ENCODE results near the gene LRRTM4.

The LRRTM4 gene

GRCh38 chr2:76997296-76997695 lies 524.9 kb downstream of the LRRTM4 start:
- TF ChIP-seq, protein P1, sequence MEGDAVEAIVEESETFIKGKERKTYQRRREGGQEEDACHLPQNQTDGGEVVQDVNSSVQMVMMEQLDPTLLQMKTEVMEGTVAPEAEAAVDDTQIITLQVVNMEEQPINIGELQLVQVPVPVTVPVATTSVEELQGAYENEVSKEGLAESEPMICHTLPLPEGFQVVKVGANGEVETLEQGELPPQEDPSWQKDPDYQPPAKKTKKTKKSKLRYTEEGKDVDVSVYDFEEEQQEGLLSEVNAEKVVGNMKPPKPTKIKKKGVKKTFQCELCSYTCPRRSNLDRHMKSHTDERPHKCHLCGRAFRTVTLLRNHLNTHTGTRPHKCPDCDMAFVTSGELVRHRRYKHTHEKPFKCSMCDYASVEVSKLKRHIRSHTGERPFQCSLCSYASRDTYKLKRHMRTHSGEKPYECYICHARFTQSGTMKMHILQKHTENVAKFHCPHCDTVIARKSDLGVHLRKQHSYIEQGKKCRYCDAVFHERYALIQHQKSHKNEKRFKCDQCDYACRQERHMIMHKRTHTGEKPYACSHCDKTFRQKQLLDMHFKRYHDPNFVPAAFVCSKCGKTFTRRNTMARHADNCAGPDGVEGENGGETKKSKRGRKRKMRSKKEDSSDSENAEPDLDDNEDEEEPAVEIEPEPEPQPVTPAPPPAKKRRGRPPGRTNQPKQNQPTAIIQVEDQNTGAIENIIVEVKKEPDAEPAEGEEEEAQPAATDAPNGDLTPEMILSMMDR (IDR thresholded peaks at IDR 0.05) = no peak

- TF ChIP-seq, protein P1 (IDR thresholded peaks at IDR 0.05) = no peak
Observed at GRCh38 chr2:76985387-76986136, 536.6 kb downstream of the LRRTM4 start.

- TF ChIP-seq, protein P1 (IDR thresholded peaks at IDR 0.05) = no peak
Observed at GRCh38 chr2:76984359-76984758, 537.8 kb downstream of the LRRTM4 start.

DNA sequence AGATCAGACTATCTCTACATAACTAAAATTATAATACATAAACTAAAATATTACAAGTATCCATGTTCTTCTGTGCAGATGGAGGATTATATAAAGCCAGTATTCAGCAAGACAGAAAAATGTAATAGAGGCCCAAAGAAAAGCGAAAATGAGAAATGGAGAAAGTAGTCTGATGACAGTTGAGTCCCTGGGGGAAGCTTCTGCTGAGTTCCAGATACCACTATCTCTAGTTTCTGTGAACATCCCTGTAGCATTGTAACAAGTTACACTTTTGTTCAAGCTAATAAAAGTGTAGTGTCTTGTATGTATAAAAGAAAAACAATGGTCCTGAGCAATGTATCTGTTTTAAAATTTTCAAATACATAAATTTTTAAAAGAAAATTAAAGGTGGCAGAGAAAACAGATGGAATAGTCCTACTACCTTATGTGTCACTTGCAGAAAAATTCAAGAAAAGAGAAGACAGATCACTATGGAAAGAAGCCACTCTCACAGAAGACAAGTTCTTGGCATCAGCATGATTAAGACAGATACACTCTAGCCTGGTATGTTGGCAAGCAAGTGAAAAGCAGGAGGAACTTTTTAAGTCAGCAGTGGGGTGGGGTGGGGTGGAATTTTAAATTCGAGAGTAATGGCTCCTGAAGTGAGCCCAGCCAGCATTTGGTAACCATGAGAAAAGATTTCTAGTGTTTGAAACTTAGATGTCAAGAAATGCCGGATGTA lies 541.9 kb downstream of the LRRTM4 start:
- TF ChIP-seq, protein P1 (IDR thresholded peaks at IDR 0.05) = no peak

DNA sequence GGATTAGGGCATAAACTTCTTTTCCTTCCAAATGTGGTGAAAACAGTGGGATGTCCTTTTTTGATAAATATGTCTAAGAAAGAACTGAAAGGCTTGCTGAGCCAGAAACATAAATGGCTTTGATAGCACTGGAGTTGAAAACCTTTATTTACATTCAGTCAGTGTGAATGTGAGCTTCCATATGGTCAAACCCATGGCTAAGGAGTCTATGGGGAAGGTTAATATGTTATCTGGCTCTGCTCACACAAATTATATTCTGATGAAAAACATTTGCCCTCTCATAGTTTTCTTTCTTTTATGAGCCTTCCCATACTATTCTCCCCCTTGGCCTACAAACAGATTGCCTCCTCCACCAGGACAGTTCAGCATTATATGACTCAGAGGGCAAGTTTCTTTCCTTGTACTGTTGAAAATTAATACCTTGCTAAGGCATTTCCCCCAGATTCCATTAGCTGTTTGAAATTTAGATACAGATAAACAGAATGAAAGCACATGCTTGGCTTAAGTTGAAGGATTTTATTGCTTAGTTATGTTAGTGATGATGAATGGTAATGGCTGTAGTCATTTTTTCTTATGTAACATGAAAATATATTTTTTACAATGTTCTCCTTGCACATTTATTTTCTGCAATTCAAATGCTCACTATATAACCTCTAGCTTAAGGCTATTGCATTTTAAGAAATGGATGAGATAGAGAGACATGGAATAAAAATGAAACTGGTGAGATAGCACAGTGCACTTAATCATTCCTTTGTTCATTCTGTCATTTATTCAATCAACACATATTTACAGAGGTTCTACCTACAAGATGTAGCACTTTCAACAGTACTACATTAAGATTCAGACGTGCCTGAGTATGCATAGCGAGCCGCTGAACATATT lies 544.1 kb downstream of the LRRTM4 start:
- TF ChIP-seq, protein P1 (IDR thresholded peaks at IDR 0.05) = no peak

GRCh38 chr2:76975752-76976151 lies 546.4 kb downstream of the LRRTM4 start:
- TF ChIP-seq, protein P1 (IDR thresholded peaks at IDR 0.05) = no peak

DNA sequence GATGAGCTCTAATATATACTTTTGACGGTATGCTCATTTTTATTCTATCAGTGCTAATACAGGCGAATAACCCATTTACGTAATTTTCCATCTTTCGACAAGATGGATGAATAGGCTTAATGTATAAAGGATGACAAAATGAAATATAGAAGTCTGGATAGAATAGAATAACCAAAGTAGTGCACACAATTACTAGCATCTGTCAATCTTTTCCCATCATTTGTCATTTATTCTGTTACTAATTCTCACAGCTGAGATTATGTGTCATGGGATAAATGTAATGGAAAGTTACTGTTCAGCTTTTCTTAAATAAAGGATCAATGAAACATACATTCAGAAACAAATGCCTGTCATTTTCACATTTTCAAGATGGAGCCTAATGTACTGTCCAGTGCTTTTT lies 548.6 kb downstream of the LRRTM4 start:
- TF ChIP-seq, protein P1 (IDR thresholded peaks at IDR 0.05) = no peak
